GM18508 (cell line): ENCODE data around the gene CHID1.

ENCODE experiments used
- ATAC-seq: cut with Tn5 transposase; IDR thresholded peaks from one replicate; pipeline ENCODE4 v1.9.1; 2021; ENCODE audit warnings: moderate number of reproducible peaks; ENCODE audit not compliant: insufficient read depth, unreplicated experiment

The CHID1 gene

DNA sequence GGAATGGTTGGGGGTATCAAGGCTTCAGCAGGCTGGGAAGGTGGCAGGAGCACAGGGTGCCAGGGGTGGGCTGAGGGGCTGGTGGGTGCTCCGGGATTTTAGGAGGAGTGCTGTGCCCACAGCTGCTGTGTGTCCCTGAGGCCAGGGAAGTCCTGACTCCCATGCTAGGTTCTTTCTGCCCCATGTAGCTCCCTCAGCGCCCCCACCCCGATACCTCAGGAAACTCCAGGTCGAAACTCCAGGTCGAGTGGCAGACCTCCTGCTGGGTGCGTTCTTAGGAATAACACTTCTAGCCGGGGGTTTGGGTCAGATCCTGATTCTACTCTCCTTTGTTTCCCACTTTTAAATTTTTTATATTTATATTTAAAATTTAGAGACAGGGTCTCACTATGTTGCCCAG lies 23.3 kb upstream of the CHID1 start:
- no peak for ATAC-seq

DNA sequence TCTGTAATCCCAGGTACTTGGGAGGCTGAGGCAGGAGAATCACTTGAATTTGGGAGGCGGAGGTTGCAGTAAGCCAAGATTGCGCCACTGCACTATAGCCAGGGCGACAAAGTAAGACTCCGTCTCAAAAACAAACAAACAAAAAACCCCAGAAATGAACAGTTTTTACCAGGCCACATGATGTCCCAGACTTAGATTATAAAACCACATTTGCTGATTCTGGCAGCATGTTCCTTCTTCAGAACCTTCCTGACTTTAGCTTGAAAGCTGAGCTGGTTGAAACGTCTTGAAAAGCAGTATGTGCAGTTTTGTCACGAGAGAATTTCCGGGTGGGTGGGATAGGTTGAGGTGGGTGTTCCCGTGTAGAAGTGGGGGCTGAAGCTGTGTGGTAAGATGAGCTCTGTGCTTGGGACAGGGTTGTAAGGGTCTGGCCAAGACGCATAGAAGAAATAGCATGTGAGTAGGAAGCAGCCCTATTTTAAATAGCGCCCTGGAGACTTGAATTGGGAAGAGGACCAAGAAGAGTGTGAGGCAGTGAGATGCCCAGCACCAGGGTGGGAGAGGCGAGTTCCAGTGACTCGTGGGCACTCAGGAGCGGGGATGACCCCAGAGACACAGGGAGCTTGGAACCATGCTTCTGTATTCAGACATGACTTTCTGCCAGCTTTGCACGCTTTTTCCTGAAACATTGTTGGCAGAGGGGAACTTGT lies 22.7 kb upstream of the CHID1 start:
- ATAC-seq = no peak

- ATAC-seq = no peak
Measured at GRCh38 chr11:932435-932834, 21.8 kb upstream of the CHID1 start.

DNA sequence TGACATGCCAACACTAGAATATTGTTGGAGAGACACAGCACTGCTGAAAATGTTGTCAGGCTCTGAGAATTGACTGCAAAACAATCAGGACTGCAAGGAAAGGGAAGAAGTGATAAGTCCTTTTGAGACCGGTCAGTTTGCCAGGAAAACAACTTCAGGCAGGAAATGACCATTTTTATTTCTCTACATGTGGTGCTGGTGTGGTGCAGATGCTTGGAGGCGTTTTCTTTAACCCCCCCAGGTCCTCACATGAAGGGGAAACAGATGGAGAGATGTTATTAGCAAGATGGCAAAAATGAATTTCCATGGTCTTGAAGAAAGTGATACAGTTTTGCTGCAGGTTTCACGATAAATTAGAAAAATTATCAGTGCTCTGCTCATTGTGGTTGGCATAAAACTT lies 20.8 kb upstream of the CHID1 start:
- no peak for ATAC-seq

GRCh38 chr11:929405-929804 lies 18.8 kb upstream of the CHID1 start:
- ATAC-seq = no peak

DNA sequence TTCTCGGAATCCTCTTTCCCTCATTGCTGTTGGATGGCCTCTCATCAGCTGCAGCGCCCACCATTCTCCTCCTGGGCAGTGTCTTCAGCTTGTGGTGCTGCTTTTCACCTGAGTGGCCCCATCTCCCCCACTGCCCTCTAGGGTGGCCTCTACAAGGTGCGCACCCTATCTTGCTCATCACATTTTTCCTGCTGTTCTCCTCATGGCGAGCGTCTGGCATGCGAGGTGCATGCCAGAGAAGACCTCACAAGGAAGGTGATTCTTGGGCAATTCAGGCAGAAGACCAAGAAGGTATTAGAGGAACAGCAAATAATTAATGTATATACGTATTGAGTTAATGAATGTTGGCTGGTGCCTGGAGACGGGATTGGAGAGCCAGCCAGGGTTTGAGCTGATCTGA lies 18.2 kb upstream of the CHID1 start:
- no peak for ATAC-seq

- ATAC-seq = no peak
Measured at GRCh38 chr11:927871-928270, 17.3 kb upstream of the CHID1 start.

GRCh38 chr11:926341-926916 lies 15.8 kb upstream of the CHID1 start:
- ATAC-seq = no peak

DNA sequence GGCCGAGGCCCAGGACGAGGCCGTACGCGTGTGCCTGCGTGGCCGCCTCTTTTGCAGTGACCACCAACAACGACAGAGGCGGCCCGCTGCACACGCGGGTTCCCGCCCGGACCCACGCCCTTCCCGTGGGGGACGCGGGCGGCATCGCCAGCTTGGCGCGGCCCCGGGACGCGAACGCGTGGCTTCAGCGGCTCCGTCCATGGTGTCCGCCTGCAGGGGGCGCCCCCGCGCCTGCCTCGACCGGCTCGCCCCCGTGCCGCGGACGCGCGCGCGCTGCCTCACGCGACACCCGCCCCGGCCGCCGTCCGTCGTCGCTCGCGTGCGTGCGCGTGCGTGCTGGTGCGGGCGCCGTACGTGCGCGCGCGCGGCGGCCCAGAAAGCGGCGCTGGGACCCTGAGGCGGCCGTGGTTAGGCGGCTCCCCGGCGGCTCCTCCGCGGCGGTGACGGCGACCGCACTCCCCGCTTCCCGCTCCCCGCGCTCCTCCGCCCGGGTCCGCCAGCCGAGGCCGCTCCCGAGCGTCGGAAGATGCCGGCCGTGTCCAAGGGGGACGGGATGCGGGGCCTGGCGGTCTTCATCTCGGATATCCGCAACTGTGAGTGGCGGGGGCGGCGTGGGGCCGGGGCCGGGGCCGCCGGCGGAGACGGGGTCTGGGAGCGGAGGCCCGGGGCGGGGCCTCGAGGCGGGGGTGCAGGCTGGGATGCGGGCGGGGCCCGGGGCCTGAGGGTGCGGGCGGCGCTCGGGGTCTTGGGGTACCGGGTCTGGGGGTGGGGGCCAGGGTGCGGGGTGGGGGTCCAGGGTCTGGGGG lies 15.1 kb upstream of the CHID1 start, which contains the start of gene AP2A2:
Gene AP2A2 (plus strand): TSS at position 375 of the 806 bp plus-strand sequence. CDS start 152 bp downstream, at position 527.
- ATAC-seq = no peak

DNA sequence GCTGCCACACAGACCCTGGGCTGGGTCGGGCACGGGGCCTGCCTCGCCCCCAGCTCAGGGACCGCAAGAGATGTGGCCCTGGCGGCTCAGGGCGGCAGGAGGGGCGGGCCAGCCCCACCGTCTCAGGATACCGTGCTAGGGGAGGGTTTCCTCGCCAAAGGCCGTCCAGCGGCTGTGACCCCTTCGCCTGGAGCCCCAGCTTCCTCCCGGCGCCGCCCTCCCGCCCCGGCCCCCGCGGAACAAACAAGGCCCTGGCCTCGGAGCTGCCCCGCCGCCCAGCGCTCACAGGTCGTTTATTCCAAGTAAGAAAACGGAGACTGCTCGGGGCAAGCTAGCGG lies 14.5 kb upstream of the CHID1 start:
- no peak for ATAC-seq

DNA sequence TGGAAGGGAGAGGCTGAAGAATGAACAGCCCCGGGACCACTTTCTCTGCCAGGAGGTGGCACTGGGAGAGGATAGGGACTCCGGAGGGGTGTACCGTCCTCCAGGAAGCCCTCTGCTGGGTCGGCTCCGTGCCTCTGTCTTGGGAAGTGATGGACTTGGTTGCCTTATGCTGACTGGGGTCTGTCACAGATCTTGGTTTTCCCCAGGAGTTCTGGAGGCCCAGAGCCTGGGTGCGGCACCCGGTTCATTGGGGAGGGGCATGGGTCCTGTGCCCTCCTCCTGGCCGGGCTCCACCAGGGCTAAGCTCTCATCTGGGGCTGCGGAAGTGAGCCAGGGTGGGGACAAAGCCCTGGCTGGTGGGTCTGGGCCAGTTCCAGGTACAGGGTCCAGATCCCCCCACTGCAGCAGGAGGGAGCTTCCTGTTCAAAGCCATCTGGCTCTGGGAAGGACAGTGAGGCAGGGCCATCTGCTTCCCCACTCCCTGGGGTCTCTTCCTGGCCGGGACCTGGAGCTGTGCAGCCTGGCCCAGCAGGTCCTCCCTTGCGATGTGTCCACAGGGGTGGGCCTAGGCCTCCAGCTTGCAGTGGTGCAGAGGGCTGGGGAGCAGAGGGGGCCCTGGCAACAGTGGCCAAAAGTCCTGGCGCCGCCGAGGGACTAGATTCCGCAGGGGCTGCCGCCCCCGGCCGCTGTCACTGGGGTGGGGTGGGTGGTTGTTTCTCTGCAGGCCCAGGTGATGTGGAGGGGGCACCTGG lies 14.0 kb upstream of the CHID1 start:
- ATAC-seq = no peak

DNA sequence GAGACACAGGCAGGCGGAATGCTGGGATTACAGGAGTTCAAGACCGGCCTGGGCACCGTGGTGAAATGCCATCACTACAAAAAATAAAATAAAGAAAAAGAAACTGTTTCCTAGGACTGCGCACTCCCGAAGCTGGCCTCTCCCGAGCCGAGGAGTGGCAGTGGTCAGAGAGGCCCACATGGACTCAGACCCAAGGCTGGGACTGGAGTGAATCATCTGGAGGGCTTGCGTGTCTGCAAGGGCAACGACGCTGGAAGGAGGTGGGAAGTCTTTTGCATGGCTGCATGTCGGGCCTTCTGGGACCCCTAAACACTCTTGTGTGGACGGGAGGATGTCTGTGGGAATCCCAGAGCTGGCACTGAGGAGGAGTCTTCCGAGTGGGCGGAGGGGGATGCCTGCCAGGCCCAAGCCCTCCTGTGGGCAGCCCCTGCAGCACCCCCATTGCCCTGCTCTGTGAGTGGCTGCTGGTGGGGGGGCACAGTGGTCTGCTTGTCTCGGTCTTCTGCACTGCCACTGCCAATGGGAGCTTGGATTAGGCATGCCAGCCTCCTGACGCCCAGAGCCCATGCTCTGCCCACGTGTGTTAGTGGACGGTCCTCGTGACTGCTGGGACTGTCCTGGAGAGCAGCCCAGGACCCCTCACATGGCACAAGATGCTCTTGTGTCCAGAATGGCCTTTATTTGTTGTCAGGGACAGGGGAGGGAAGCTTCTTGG lies 13.2 kb upstream of the CHID1 start:
- ATAC-seq = no peak

- ATAC-seq = no peak
Measured at GRCh38 chr11:921921-922678, 11.5 kb upstream of the CHID1 start.

DNA sequence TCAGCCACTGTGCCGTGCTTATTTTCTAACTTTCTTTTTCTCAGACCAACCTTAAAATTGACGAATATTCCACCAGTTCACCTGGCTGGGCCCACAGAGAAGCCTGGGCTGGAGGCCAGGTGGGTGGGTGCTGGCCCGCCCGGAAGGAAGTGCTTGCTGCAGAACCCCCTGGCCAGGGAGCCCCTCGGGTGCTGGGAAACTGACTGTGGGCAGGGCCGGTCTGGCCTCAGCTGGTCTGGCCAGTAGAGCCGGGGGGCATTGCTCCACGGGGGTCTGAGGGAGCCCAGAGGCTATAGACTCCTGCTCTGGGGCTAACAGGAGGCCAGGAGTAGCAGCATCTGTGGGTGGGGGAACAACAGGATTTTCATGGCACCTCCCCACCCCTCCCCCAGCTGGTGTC lies 6.8 kb upstream of the CHID1 start:
- no peak for ATAC-seq

DNA sequence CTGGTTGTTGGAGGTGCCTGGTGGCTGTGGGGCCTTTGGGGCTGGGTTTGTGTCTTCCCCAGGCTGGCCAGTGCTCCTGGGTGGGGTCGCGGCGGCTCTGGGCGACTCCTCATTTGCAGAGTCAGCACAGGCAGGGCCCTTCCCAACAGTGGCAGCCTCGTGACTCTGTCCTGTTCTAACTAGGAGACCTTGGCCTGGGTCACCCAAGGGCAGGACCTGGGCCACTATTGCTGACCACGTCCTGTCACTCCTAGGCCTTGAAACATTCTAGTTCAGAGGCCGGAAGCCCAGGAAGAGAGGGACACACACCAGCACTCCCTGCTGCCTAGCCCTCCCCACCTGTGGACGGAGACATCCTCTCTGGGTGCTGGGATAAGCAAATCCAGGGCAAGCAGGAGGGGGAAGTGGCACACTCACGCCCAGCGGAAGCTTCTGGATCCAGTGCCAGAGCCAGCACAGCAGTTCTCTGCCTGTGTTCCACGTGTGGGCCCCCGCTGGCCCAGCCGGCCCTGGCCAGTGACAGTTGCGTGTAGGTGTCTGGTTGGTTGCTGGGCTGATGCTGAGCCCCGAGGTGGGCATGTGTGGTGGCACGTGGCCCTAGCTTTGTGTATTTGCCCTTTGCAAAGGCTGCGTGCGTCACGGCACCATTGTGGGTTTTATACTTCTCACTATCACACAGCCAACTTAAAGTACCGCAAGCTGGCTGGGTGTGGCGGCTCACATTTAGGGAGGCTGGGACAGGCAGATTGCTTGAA lies 4.3 kb upstream of the CHID1 start:
- no peak for ATAC-seq

DNA sequence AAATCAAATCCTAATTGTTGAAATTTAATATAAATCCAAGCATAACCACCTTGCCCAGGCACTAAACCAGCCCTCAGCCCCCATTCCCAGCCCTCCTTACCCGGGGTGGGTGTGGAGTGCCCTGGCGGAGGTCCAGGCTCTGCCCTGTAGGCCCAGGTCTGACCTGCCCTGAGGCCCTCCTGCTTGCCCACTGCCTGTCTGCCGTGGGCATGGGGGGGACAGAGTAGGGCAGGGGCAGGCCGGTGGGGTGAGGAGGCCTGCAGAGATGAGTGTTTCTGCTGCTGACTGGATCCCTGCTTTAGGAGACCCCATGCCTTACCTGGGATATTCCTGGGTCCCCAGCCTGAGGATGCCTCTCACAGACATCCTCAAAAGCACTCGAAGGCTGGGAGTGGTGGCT lies 3.6 kb upstream of the CHID1 start:
- ATAC-seq = no peak

DNA sequence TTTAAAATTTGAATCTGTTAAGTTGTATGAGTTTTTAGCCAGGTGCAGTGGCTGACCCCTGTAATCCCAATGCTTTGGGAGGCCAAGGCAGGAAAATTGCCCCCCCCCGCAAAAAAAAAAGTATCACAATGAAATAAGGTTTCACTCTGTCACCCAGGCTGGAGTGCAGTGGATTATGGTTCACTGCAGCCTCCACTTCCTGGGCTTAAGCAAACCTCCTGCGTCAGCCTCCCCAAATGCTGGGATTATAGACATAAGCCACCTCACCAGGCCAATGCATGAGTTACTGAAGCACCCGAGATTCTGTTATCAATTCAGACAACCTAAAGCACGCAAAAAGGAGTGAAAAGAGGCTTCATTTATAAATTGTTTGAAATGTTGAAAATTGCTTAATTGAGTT lies 2.4 kb upstream of the CHID1 start:
- ATAC-seq = no peak

- no peak for ATAC-seq
Measured at GRCh38 chr11:912266-912665, 1.7 kb upstream of the CHID1 start.

GRCh38 chr11:911890-912219 lies 1.2 kb upstream of the CHID1 start:
- no peak for ATAC-seq
